HepG2 (cell line): Measurements from ENCODE around the gene ANKUB1. TPM values are rescaled to one million over a fixed set of nuclear protein-coding genes. Genes with fewer than 3 reads are reported as not detected.

Experiments used
- ARID3A ChIP-seq: IDR thresholded peaks from 2 replicates; pipeline ENCODE4 v1.6.1; 2012; ENCODE audit warnings: low read depth, low read length, improper control_type of control experiment
- ATRX ChIP-seq: sonication (generic); formaldehyde crosslinking; IDR thresholded peaks from 2 replicates; pipeline ENCODE4 v1.4.0; 2020; ENCODE audit warnings: missing genetic modification reagents, borderline replicate concordance
- CBFB ChIP-seq: sonication (generic); formaldehyde crosslinking; IDR thresholded peaks from 2 replicates; pipeline ENCODE4 v1.4.0; 2020; ENCODE audit warnings: missing genetic modification reagents
- DMTF1 ChIP-seq: sonication (generic); formaldehyde crosslinking; IDR thresholded peaks from 2 replicates; pipeline ENCODE4 v1.4.0; 2020; ENCODE audit warnings: mild to moderate bottlenecking, missing genetic modification reagents
- KLF12 ChIP-seq: sonication (generic); formaldehyde crosslinking; IDR thresholded peaks from 2 replicates; pipeline ENCODE4 v1.4.0; 2020; ENCODE audit warnings: missing genetic modification reagents, borderline replicate concordance
- KMT2A ChIP-seq: sonication (generic); formaldehyde crosslinking; IDR thresholded peaks from 2 replicates; pipeline ENCODE4 v1.4.0; 2020; ENCODE audit warnings: missing genetic modification reagents
- MTA1 ChIP-seq: sonication (generic); formaldehyde crosslinking; IDR thresholded peaks from 2 replicates; pipeline ENCODE4 v1.4.0; 2020; ENCODE audit warnings: missing genetic modification reagents, mild to moderate bottlenecking, borderline replicate concordance
- SYNCRIP ChIP-seq: fragments of 200-400 bp; formaldehyde crosslinking; IDR thresholded peaks from 2 replicates; pipeline ENCODE4 v1.6.1; 2018; ENCODE audit warnings: mild to moderate bottlenecking, low read depth, low read length; ENCODE audit not compliant: insufficient read depth
- TBX2 ChIP-seq: sonication (generic); formaldehyde crosslinking; IDR thresholded peaks from 2 replicates; pipeline ENCODE4 v1.5.0; 2020; ENCODE audit warnings: missing genetic modification reagents, mild to moderate bottlenecking, borderline replicate concordance
- TERF1 ChIP-seq: sonication (generic); formaldehyde crosslinking; IDR thresholded peaks from 2 replicates; pipeline ENCODE4 v1.8.0; 2022; ENCODE audit warnings: mild to moderate bottlenecking, missing genetic modification reagents, moderate library complexity
- TOE1 ChIP-seq: sonication (generic); formaldehyde crosslinking; IDR thresholded peaks from 2 replicates; pipeline ENCODE4 v1.4.0; 2020; ENCODE audit warnings: mild to moderate bottlenecking, missing genetic modification reagents
- XBP1 ChIP-seq: sonication (generic); formaldehyde crosslinking; IDR thresholded peaks from 2 replicates; pipeline ENCODE4 v1.5.0; 2020; ENCODE audit warnings: missing genetic modification reagents
- ZBTB1 ChIP-seq: sonication (generic); formaldehyde crosslinking; IDR thresholded peaks from 2 replicates; pipeline ENCODE4 v1.4.0; 2020; ENCODE audit warnings: missing genetic modification reagents, borderline replicate concordance
- ZC3H13 ChIP-seq: sonication (generic); formaldehyde crosslinking; IDR thresholded peaks from 2 replicates; pipeline ENCODE4 v1.8.1; 2023; ENCODE audit warnings: mild to moderate bottlenecking, missing genetic modification reagents, moderate library complexity
- ZNF101 ChIP-seq: sonication (generic); formaldehyde crosslinking; IDR thresholded peaks from 2 replicates; pipeline ENCODE4 v1.4.0; 2020; ENCODE audit warnings: mild to moderate bottlenecking, low read depth, missing genetic modification reagents, borderline replicate concordance
- ZNF230 ChIP-seq: sonication (generic); formaldehyde crosslinking; IDR thresholded peaks from 2 replicates; pipeline ENCODE4 v1.4.0; 2020; ENCODE audit warnings: mild to moderate bottlenecking, missing genetic modification reagents
- ZNF337 ChIP-seq: sonication (generic); formaldehyde crosslinking; IDR thresholded peaks from 2 replicates; pipeline ENCODE4 v1.5.1; 2020; ENCODE audit warnings: missing genetic modification reagents, low read depth, mild to moderate bottlenecking, borderline replicate concordance
- ZNF34 ChIP-seq: sonication (generic); formaldehyde crosslinking; IDR thresholded peaks from 2 replicates; pipeline ENCODE4 v1.4.0; 2020; ENCODE audit warnings: mild to moderate bottlenecking, missing genetic modification reagents, borderline replicate concordance
- ZNF512 ChIP-seq: sonication (generic); formaldehyde crosslinking; IDR thresholded peaks from 2 replicates; pipeline ENCODE4 v1.4.0; 2020; ENCODE audit warnings: mild to moderate bottlenecking, missing genetic modification reagents
- polyA plus RNA-seq, 8 experiments: library from polyadenylated mRNA; depleted of rRNA in 3 of 8; stranded (reverse) in 7 of 8; unstranded in 1 of 8; fragments of >200 nt; fragmentation: Illumina TruSeq in 4 of 8; extraction: Trizol in 4 of 8; gene quantifications; 2 replicates each; pipeline versions ENCODE4 v1.2.1 to v1.2.3, GENCODE V29; 2011 to 2016; ENCODE audit warnings: low read depth in 4 of 8, missing spikeins in 1 of 8, mixed read lengths in 1 of 8; ENCODE audit not compliant: insufficient read depth in 1 of 8
- total RNA-seq, 5 experiments: library from RNA; depleted of rRNA; stranded (reverse); fragments of >200 nt; fragmentation: Illumina TruSeq; extraction: Trizol; gene quantifications; 2 replicates each; pipeline ENCODE4 v1.2.3, GENCODE V29; 2016; ENCODE audit warnings: low read depth in 1 of 5
- TF ChIP-seq, protein P1 (sequence below): sonication (generic); formaldehyde crosslinking; IDR thresholded peaks from 2 replicates; pipeline ENCODE4 v1.5.0; 2020; ENCODE audit warnings: missing genetic modification reagents, mild to moderate bottlenecking, borderline replicate concordance
- TF ChIP-seq, protein P2 (sequence below): IDR thresholded peaks from 2 replicates; pipeline ENCODE4 v1.6.1; 2012; ENCODE audit warnings: inconsistent platforms

ANKUB1 gene
- total and polyA plus RNA-seq, 2 of the 13 experiments (the other 11 are each of a cell fraction or from before 2014, with no cell fraction given), result not detected

DNA sequence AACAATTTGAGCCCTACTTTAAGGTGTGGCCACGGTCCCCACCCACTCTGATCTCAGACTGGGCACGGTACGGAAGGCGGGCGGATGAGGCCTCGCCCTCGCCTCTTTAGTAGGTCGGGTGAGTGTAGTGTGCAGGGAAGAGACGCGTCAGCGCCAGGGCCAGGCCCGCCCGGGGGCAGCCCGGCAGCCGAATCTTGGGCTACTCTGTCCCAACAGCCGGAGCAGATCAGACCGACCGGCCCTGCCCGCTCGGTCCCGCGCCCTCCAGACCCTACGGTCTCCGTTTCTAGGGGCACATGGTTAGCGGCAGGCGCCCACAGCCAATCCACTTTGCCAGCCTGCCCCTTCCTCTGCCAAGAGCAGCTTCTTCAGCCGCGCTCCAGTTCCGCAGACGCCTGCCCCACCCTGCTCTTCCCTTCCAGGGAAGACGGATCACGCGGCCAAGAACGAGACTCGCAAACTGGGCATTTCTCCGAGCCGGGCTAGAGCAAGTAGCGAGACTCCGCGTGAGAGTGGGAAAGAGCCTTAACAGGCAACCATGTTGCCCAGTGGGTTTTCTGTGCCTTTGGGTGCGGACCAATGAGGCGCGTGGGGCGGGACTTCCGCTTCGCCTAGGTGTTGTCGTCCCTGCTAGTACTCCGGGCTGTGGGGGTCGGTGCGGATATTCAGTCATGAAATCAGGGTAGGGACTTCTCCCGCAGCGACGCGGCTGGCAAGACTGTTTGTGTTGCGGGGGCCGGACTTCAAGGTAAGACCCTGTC, 20.4 kb upstream of the ANKUB1 start, which contains the start of gene RNF13 (continued):
- TF ChIP-seq ZNF230 (CRISPR knock-in tag) (peak; percentile 92; the same call in 1 of the 2 replicates), ZNF101 (CRISPR knock-in tag) (no peak; the same call in 1 of the 2 replicates), TERF1 (no peak), KMT2A (peak; percentile 67; the same call in 1 of the 2 replicates), ZNF34 (CRISPR knock-in tag) (no peak), TBX2 (CRISPR knock-in tag) (peak; percentile 81), TOE1 (CRISPR knock-in tag) (no peak), ZC3H13 (CRISPR knock-in tag) (peak; percentile 92), XBP1 (peak; percentile 77; the same call in 1 of the 2 replicates), SYNCRIP (no peak), CBFB (CRISPR knock-in tag) (no peak), ARID3A (no peak), ATRX (CRISPR knock-in tag) (no peak), MTA1 (CRISPR knock-in tag) (peak; percentile 44; the same call in 1 of the 2 replicates), ZNF512 (CRISPR knock-in tag) (no peak), ZNF337 (CRISPR knock-in tag) (no peak), DMTF1 (CRISPR knock-in tag) (no peak), KLF12 (CRISPR knock-in tag) (peak; percentile 87), ZBTB1 (CRISPR knock-in tag) (peak; percentile 62; the same call in 1 of the 2 replicates)
- TF ChIP-seq, protein P1, sequence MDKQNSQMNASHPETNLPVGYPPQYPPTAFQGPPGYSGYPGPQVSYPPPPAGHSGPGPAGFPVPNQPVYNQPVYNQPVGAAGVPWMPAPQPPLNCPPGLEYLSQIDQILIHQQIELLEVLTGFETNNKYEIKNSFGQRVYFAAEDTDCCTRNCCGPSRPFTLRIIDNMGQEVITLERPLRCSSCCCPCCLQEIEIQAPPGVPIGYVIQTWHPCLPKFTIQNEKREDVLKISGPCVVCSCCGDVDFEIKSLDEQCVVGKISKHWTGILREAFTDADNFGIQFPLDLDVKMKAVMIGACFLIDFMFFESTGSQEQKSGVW (CRISPR knock-in tag), result peak; percentile 44; the same call in 1 of the 2 replicates
- TF ChIP-seq, protein P2, sequence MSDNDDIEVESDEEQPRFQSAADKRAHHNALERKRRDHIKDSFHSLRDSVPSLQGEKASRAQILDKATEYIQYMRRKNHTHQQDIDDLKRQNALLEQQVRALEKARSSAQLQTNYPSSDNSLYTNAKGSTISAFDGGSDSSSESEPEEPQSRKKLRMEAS, result peak; percentile 77
